Endothelial cell of umbilical vein (primary cell): ENCODE data around the gene AQP1. TPM values are rescaled to one million over a fixed set of nuclear protein-coding genes. Genes with fewer than 3 reads are reported as not detected.

Experiments
- BruUV-seq: library from RNA; stranded (reverse); fragments of 400-500 nt; replicated peaks from 2 replicates; lab custom pipeline; 2021; lab: Mats Ljungman, UMichigan
- CTCF ChIA-PET: fragments of 300-600, 350-600 bp; sonication (Branson Sonifier 250); formaldehyde crosslinking; loops from one replicate; lab custom pipeline; 2021; ENCODE audit warnings: antibody characterized with exemption, inconsistent platforms; lab: Charles Lee
- POLR2A ChIA-PET: fragments of 300-600, 350-600 bp; sonication (Branson Sonifier 250); formaldehyde crosslinking; loops from one replicate; lab custom pipeline; 2021; ENCODE audit warnings: antibody characterized with exemption, inconsistent platforms; lab: Charles Lee
- DNase-seq: peaks from one replicate; pipeline ENCODE4 v3.0.0-alpha.2; 2011; ENCODE audit warnings: low read depth, low spot score
- FAIRE-seq: peaks from 2 replicates; lab custom pipeline; 2011; peaks lifted over from hg19 to GRCh38; lab: Jason Lieb, UNC
- H2AFZ ChIP-seq: 2 replicates; pipeline ENCODE4 v1.6.0; 2012; ENCODE audit warnings: low read depth, low read length, control low read depth, inconsistent platforms
- H3K27ac ChIP-seq: 2 replicates; pipeline ENCODE4 v1.5.1; 2011; ENCODE audit warnings: low read depth, mild to moderate bottlenecking, control low read depth, low read length, moderate library complexity; ENCODE audit not compliant: insufficient read depth
- H3K27me3 ChIP-seq, 2 experiments: 2 replicates each; pipeline versions ENCODE4 v1.6.0 to v1.6.1; 2011; ENCODE audit warnings: low read length in 2 of 2, mixed read lengths in 1 of 2; ENCODE audit not compliant: control insufficient read depth in 2 of 2, insufficient read depth in 2 of 2
- H3K36me3 ChIP-seq, 2 experiments: 2 replicates in 1 of 2; 3 replicates in 1 of 2; pipeline ENCODE4 v1.5.1; 2011; ENCODE audit warnings: low read length in 2 of 2, mild to moderate bottlenecking in 1 of 2, moderate library complexity in 1 of 2; ENCODE audit not compliant: control insufficient read depth in 2 of 2, insufficient read depth in 2 of 2; ENCODE audit errors: extremely low read depth in 1 of 2
- H3K4me1 ChIP-seq: 3 replicates; pipeline ENCODE4 v1.5.1; 2011; ENCODE audit warnings: mild to moderate bottlenecking, low read length; ENCODE audit not compliant: control insufficient read depth, insufficient read depth; ENCODE audit errors: extremely low read depth
- H3K4me2 ChIP-seq: 2 replicates; pipeline ENCODE4 v1.6.1; 2011; ENCODE audit warnings: low read length, control low read depth, mixed read lengths; ENCODE audit not compliant: insufficient read depth
- H3K4me3 ChIP-seq, 3 experiments: fragments of 200-600 bp in 1 of 3; sonication (generic), shearing (Covaris generic) in 1 of 3; replicated peaks in 1 of 3; 2 replicates each; pipeline ENCODE4 v1.5.1; 2011 to 2016; ENCODE audit warnings: control low read depth in 3 of 3, low read length in 3 of 3, mild to moderate bottlenecking in 2 of 3, inconsistent platforms in 1 of 3, low read depth in 1 of 3, moderate library complexity in 1 of 3; ENCODE audit not compliant: insufficient read depth in 1 of 3
- H3K79me2 ChIP-seq: 2 replicates; pipeline ENCODE4 v1.6.0; 2012; ENCODE audit warnings: low read length, inconsistent platforms; ENCODE audit not compliant: control insufficient read depth, insufficient read depth
- H3K9ac ChIP-seq: replicated peaks from 2 replicates; pipeline ENCODE3; 2011; ENCODE audit warnings: low read length, control low read depth; ENCODE audit not compliant: insufficient read depth; ENCODE audit errors: extremely low read depth
- H3K9me1 ChIP-seq: replicated peaks from 3 replicates; pipeline ENCODE4 v1.6.0; 2011; ENCODE audit warnings: mild to moderate bottlenecking, low read length; ENCODE audit not compliant: control insufficient read depth, insufficient read depth; ENCODE audit errors: extremely low read depth
- H3K9me3 ChIP-seq: replicated peaks from 2 replicates; pipeline ENCODE4 v1.5.1; 2012; ENCODE audit warnings: low read length, inconsistent platforms; ENCODE audit not compliant: control insufficient read depth, insufficient read depth
- H4K20me1 ChIP-seq: replicated peaks from 2 replicates; pipeline ENCODE3; 2011; ENCODE audit warnings: mild to moderate bottlenecking, low read length; ENCODE audit not compliant: control insufficient read depth, insufficient read depth; ENCODE audit errors: extremely low read depth
- CTCF ChIP-seq, 2 donors: IDR thresholded peaks; 1 replicate in 1 of 2; 2 replicates in 1 of 2; pipeline ENCODE4 v1.5.1; 2011; ENCODE audit warnings: low read length in 2 of 2, mild to moderate bottlenecking in 2 of 2, moderate library complexity in 2 of 2, control low read depth in 1 of 2, inconsistent platforms in 1 of 2, low read depth in 1 of 2; ENCODE audit not compliant: insufficient read depth in 1 of 2; ENCODE audit errors: extremely low read depth in 1 of 2
- EZH2 ChIP-seq: IDR thresholded peaks from 2 replicates; pipeline ENCODE4 v1.6.1; 2012; ENCODE audit warnings: borderline replicate concordance, low read depth, mild to moderate bottlenecking, moderate library complexity, low read length, inconsistent platforms; ENCODE audit not compliant: severe bottlenecking
- FOS ChIP-seq: IDR thresholded peaks from 2 replicates; pipeline ENCODE4 v1.6.1; 2011; ENCODE audit warnings: mild to moderate bottlenecking, low read length, moderate library complexity, borderline replicate concordance; ENCODE audit not compliant: insufficient read depth
- GATA2 ChIP-seq: IDR thresholded peaks from 2 replicates; pipeline ENCODE4 v1.7.0; 2011; ENCODE audit warnings: low read depth, mild to moderate bottlenecking, moderate library complexity, mixed read lengths, low read length; ENCODE audit not compliant: insufficient read length, insufficient read depth
- JUN ChIP-seq: IDR thresholded peaks from 2 replicates; pipeline ENCODE4 v1.6.1; 2011; ENCODE audit warnings: borderline replicate concordance, low read depth; ENCODE audit not compliant: insufficient read length, insufficient read depth
- MAX ChIP-seq: IDR thresholded peaks from 2 replicates; pipeline ENCODE4 v1.6.1; 2011; ENCODE audit not compliant: insufficient read depth, insufficient read length
- MYC ChIP-seq: IDR thresholded peaks from one replicate; pipeline ENCODE4 v1.6.1; 2011; ENCODE audit warnings: mild to moderate bottlenecking, low read depth, low read length
- POLR2A ChIP-seq: IDR thresholded peaks from 2 replicates; pipeline ENCODE4 v1.6.1; 2012; ENCODE audit warnings: low read depth, mild to moderate bottlenecking, control low read depth, low read length
- POLR2AphosphoS5 ChIP-seq: IDR thresholded peaks from 2 replicates; pipeline ENCODE4 v1.6.1; 2012; ENCODE audit warnings: low read depth, mild to moderate bottlenecking, control low read depth, low read length, moderate library complexity; ENCODE audit not compliant: insufficient read depth
- dilution Hi-C: fragments of 300-500 bp; cut with MboI; formaldehyde crosslinking; loops from one replicate; pipeline ENCODE4 v1.15.0; 2019; ENCODE audit warnings: low sequenced_read_pairs; ENCODE audit not compliant: extremely low pct_ligation_motif_present
- intact Hi-C: fragments of 100-400 bp; cut with micrococcal nuclease; formaldehyde crosslinking; loops from one replicate; pipeline ENCODE4 v1.10.0; 2022
- polyA plus RNA-seq, 4 experiments: library from polyadenylated mRNA; depleted of rRNA in 3 of 4; stranded (reverse) in 3 of 4; unstranded in 1 of 4; fragments of >200 nt; gene quantifications; 2 replicates each; pipeline versions ENCODE4 v1.2.1 to v1.2.3, GENCODE V29; 2011 to 2012; ENCODE audit warnings: missing spikeins in 1 of 4
- total RNA-seq: library from RNA; stranded (reverse); gene quantifications from 2 replicates; pipeline ENCODE4 v1.2.3, GENCODE V29; 2021

Gene AQP1
- total and polyA plus RNA-seq, 2 donors (not counting 3 experiments of a cell fraction or from before 2014, with no cell fraction given): 11.7 to 15.9 TPM

- FAIRE-seq: no peak
- BruUV-seq: no TSS peak
- ChIA-PET CTCF (interaction anchor here (1.0 to 2.5 kb wide), 3 partner anchors 8 to 17 kb away, joined by 3 to 12 read pairs (median 10); no protein-coding TSS in a partner anchor), POLR2A (no interaction called here)
- Histone ChIP-seq H3K4me1 (peaks cover 24% of the 10 kb centered on the region), H3K27me3 (no peaks in the 10 kb centered on the region), H3K9me1 (no peaks in the 10 kb centered on the region), H4K20me1 (no peaks in the 10 kb centered on the region), H3K9me3 (no peaks in the 10 kb centered on the region), H3K79me2 (no peaks in the 10 kb centered on the region), H2AFZ (peak overlapping the region; percentile 17), H3K4me2 (no peak overlapping the region), H3K4me3 (no peak overlapping the region), H3K27ac (peak overlapping the region; percentile 58), H3K9ac (no peak overlapping the region), H3K36me3 (peaks cover 0 to 5% of the 10 kb centered on the region in 2 experiments)
- intact Hi-C loops: loop anchor here (1.0 to 2.0 kb wide), 2 partner anchors 28 to 73 kb away; no protein-coding TSS in a partner anchor
- TF ChIP-seq MYC (no peak), MAX (no peak), FOS (no peak), JUN (no peak), GATA2 (no peak), POLR2AphosphoS5 (no peak), CTCF (IDR thresholded peaks at IDR 0.05; ENCODE audit: extremely low read depth in 1 of 2, insufficient read depth in 1 of 2, low read depth in 1 of 2, low read length in 2 of 2) (no peak), POLR2A (no peak), EZH2 (no peak)
- dilution Hi-C loops: no loop called here
- DNase-seq: no peak
Measured at GRCh38 chr7:30921540-30922401, 10.1 kb downstream of the AQP1 start.
